B cell (primary cell): ENCODE data around the gene TMF1.

Source experiments
- CTCF ChIP-seq: fragments of 200-600 bp; IDR thresholded peaks from one replicate; pipeline ENCODE4 v1.8.0; 2022; ENCODE audit warnings: antibody characterized with exemption, mild to moderate bottlenecking
- EZH2 ChIP-seq: IDR thresholded peaks from 2 replicates; pipeline ENCODE4 v1.6.1; 2012; ENCODE audit warnings: borderline replicate concordance, low read depth, mild to moderate bottlenecking, moderate library complexity, low read length; ENCODE audit not compliant: insufficient read depth, poor library complexity, severe bottlenecking

GRCh38 chr3:69066121-69066520, 14.0 kb upstream of the TMF1 start:
- TF ChIP-seq CTCF: no peak
- no peak for TF ChIP-seq EZH2
